WI38 (cell line): ENCODE results near the gene ALDH2.

Experiments
- H3K4me3 ChIP-seq: 2 replicates; pipeline ENCODE4 v1.5.1; 2011; ENCODE audit warnings: low read depth, mild to moderate bottlenecking, control low read depth, low read length
- CTCF ChIP-seq: IDR thresholded peaks from 2 replicates; pipeline ENCODE4 v1.5.1; 2012; ENCODE audit warnings: low read depth, mild to moderate bottlenecking, control low read depth, low read length

Gene ALDH2

GRCh38 chr12:111850526-111850925, 83.8 kb downstream of the ALDH2 start:
- no peak for TF ChIP-seq CTCF
- H3K4me3 ChIP-seq, result no peak overlapping the region

- H3K4me3 ChIP-seq, result no peak overlapping the region
- no peak for TF ChIP-seq CTCF
Observed at GRCh38 chr12:111858186-111858585, 91.5 kb downstream of the ALDH2 start.

GRCh38 chr12:111858778-111859177, 92.0 kb downstream of the ALDH2 start:
- H3K4me3 ChIP-seq, result no peak overlapping the region
- TF ChIP-seq CTCF, result no peak

- TF ChIP-seq CTCF, result no peak
- no peak overlapping the region for H3K4me3 ChIP-seq
Observed at GRCh38 chr12:111864913-111865312, 98.2 kb downstream of the ALDH2 start.
